CD4-positive, alpha-beta T cell treated with Interleukin-12 subunit alpha and Interleukin-12 subunit beta, for 1 hour (primary cell): ENCODE results near the gene UNG.

Experiments
- DNase-seq: peaks from one replicate; pipeline ENCODE4 v3.0.0-alpha.2; 2020

UNG gene

GRCh38 chr12:109157986-109158385 is 60.6 kb downstream of the UNG start:
- no peak for DNase-seq

DNA sequence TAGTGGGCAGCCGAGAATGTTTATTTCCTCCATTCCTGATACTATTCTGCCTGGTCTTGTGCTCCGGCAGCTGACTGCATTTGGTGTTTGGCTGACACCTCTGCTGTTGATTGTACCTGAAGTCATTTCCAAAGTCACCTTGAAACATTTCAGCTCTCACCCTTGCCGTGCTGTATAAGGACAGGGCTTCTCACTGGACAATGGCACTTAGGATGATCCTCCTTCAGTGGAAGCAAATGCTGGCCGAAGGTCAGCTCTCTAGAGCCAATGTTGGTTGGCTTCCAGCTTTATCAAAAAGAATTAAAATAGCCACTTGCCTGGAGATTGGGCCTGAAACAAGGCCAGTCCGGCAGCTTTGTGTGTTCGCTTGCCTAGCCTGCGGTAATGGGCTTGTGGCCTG is 63.0 kb downstream of the UNG start:
- DNase-seq: no peak
